DND-41 (cell line): ENCODE results near the gene IQGAP2.

Experiments
- ATAC-seq: fragments of 200-7000 bp; cut with Tn5 transposase; 3 replicates; pipeline ENCODE4 v1.9.1; 2021; ENCODE audit warnings: low read depth; ENCODE audit not compliant: insufficient read depth
- DNase-seq: peaks from one replicate; pipeline ENCODE4 v3.0.0-alpha.2; 2020
- H2AFZ ChIP-seq: 2 replicates; pipeline ENCODE4 v1.6.0; 2012; ENCODE audit warnings: low read depth, low read length
- H3K27ac ChIP-seq: 2 replicates; pipeline ENCODE4 v1.5.1; 2012; ENCODE audit warnings: low read length, inconsistent platforms
- H3K27me3 ChIP-seq: fragments of 200-600 bp; sonication (generic); 2 replicates; pipeline ENCODE4 v1.6.0; 2012; ENCODE audit warnings: low read length, mild to moderate bottlenecking, inconsistent platforms; ENCODE audit not compliant: insufficient read depth, poor library complexity
- H3K36me3 ChIP-seq: 2 replicates; pipeline ENCODE4 v1.5.1; 2012; ENCODE audit warnings: low read length, inconsistent platforms; ENCODE audit not compliant: insufficient read depth
- H3K4me1 ChIP-seq: 2 replicates; pipeline ENCODE4 v1.5.1; 2012; ENCODE audit warnings: mild to moderate bottlenecking, low read length; ENCODE audit not compliant: insufficient read depth
- H3K4me2 ChIP-seq: 2 replicates; pipeline ENCODE4 v1.6.0; 2012; ENCODE audit warnings: mild to moderate bottlenecking, moderate library complexity, low read length, inconsistent platforms; ENCODE audit not compliant: insufficient read depth
- H3K4me3 ChIP-seq, 2 experiments: fragments of 200-600 bp in 1 of 2; shearing (Covaris generic) in 1 of 2; 2 replicates each; pipeline ENCODE4 v1.5.1; 2012 to 2016; ENCODE audit warnings: inconsistent platforms in 2 of 2, low read length in 2 of 2, mild to moderate bottlenecking in 2 of 2, low read depth in 1 of 2, moderate library complexity in 1 of 2
- H3K79me2 ChIP-seq: 2 replicates; pipeline ENCODE4 v1.6.0; 2012; ENCODE audit warnings: low read length, inconsistent platforms; ENCODE audit not compliant: insufficient read depth
- H3K9ac ChIP-seq: 2 replicates; pipeline ENCODE4 v1.6.0; 2012; ENCODE audit warnings: low read depth, mild to moderate bottlenecking, inconsistent platforms, low read length, moderate library complexity
- H3K9me3 ChIP-seq: 2 replicates; pipeline ENCODE4 v1.5.1; 2012; ENCODE audit warnings: low read length, moderate library complexity, mild to moderate bottlenecking, inconsistent platforms; ENCODE audit not compliant: insufficient read depth, severe bottlenecking
- H4K20me1 ChIP-seq: 2 replicates; pipeline ENCODE4 v1.6.0; 2012; ENCODE audit warnings: low read length; ENCODE audit not compliant: insufficient read depth
- EZH2 ChIP-seq: IDR thresholded peaks from 3 replicates; pipeline ENCODE4 v1.6.1; 2012; ENCODE audit warnings: borderline replicate concordance, low read depth, mild to moderate bottlenecking, moderate library complexity, low read length, inconsistent platforms; ENCODE audit not compliant: severe bottlenecking
- TF ChIP-seq, protein P1 (sequence below): IDR thresholded peaks from 2 replicates; pipeline ENCODE4 v1.5.1; 2012; ENCODE audit warnings: borderline replicate concordance, low read length, moderate library complexity, mild to moderate bottlenecking; ENCODE audit not compliant: poor library complexity, severe bottlenecking; ENCODE audit errors: extremely low read depth

IQGAP2 gene

DNA sequence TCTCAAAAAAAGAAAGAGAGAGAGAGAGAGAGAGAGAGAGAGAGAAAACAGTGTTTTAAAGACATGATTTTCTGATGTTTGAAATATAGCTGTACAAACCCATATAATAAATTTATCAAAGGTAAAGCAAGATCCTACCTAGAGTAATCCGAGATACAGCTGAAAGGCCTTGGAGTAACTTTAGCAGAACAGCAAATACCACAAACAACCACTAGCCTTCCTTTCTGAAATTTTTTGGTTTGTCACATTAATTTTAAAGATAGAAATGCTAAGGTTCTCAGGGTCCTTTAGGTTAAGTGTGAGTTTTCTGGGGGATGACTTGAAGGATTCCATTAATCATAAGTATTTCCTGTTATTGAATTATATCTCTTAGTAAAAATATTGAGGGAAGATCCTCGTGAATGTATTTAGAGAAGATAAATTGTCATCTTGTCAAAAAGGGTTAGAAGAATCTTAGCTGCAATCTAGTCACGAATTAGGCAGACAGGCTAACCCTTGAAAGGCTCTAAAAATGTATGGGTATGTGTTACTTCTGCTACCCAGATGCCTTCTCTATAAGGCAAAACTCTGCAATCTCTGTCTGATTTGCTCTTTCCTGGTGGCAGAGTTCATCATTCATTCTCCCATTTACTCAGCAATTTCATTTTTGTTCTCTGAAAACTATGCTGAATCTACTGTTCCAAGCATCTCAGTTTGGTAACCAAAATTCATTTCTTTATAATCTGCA lies 192.8 kb downstream of the IQGAP2 start:
- Histone ChIP-seq H3K4me3 (no peak overlapping the region), H2AFZ (no peak overlapping the region), H3K4me2 (no peak overlapping the region), H3K9me3 (no peaks in the 10 kb centered on the region), H4K20me1 (no peaks in the 10 kb centered on the region), H3K27ac (no peak overlapping the region), H3K9ac (no peak overlapping the region), H3K36me3 (no peaks in the 10 kb centered on the region), H3K27me3 (no peaks in the 10 kb centered on the region), H3K79me2 (no peaks in the 10 kb centered on the region), H3K4me1 (no peaks in the 10 kb centered on the region)
- ATAC-seq (no peak), DNase-seq (no peak)
- no peak for TF ChIP-seq EZH2

DNA sequence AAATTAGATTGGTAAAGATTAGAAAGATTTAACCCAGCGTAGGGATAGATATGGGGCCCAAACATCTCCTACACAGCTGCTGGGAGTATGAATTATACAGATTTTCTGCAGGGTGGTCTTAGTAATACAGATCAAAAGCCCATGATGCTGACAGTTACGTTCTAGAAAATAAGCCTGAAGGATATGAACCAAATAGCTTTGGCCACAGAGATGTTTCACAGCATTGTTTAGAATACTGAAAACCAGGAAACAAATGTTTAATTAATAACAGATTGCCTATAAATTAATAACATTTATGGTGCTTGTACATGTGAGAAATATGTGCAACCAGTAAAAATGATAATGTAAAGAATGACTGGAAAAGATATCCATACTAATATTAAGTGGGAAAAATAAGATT lies 195.4 kb downstream of the IQGAP2 start:
- Histone ChIP-seq H4K20me1 (no peaks in the 10 kb centered on the region), H3K27ac (no peak overlapping the region), H3K79me2 (no peaks in the 10 kb centered on the region), H3K27me3 (no peaks in the 10 kb centered on the region), H2AFZ (no peak overlapping the region), H3K9me3 (no peaks in the 10 kb centered on the region), H3K4me3 (no peak overlapping the region), H3K9ac (no peak overlapping the region), H3K4me2 (no peak overlapping the region), H3K4me1 (no peaks in the 10 kb centered on the region), H3K36me3 (no peaks in the 10 kb centered on the region)
- no peak for DNase-seq
- TF ChIP-seq EZH2: no peak
- TF ChIP-seq, protein P1, sequence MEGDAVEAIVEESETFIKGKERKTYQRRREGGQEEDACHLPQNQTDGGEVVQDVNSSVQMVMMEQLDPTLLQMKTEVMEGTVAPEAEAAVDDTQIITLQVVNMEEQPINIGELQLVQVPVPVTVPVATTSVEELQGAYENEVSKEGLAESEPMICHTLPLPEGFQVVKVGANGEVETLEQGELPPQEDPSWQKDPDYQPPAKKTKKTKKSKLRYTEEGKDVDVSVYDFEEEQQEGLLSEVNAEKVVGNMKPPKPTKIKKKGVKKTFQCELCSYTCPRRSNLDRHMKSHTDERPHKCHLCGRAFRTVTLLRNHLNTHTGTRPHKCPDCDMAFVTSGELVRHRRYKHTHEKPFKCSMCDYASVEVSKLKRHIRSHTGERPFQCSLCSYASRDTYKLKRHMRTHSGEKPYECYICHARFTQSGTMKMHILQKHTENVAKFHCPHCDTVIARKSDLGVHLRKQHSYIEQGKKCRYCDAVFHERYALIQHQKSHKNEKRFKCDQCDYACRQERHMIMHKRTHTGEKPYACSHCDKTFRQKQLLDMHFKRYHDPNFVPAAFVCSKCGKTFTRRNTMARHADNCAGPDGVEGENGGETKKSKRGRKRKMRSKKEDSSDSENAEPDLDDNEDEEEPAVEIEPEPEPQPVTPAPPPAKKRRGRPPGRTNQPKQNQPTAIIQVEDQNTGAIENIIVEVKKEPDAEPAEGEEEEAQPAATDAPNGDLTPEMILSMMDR: no peak
- ATAC-seq: no peak

DNA sequence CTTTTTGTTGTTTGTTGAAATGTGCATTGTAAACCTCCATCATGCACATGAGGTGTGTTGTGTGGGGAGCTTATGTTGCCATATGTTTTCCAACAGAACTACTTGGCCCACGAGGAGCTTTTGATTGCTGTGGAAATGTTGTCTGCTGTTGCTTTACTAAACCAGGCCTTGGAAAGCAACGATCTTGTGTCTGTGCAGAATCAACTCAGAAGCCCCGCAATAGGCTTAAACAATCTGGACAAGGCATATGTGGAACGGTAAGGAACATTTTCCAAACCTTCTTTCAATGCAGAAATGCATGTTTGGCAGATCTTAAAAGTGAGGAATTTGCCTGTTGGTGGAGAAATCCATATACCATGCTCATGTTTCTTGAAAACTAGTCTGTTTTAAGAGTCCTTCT lies 197.6 kb downstream of the IQGAP2 start:
- no peaks in the 10 kb centered on the region for H3K27me3 ChIP-seq
- H3K79me2 ChIP-seq: no peaks in the 10 kb centered on the region
- H2AFZ ChIP-seq: no peak overlapping the region
- no peaks in the 10 kb centered on the region for H3K36me3 ChIP-seq
- no peak for ATAC-seq
- H3K9ac ChIP-seq: no peak overlapping the region
- H3K4me2 ChIP-seq: no peak overlapping the region
- H3K27ac ChIP-seq: no peak overlapping the region
- no peak for TF ChIP-seq EZH2
- TF ChIP-seq, protein P1: no peak
- no peaks in the 10 kb centered on the region for H3K9me3 ChIP-seq
- H4K20me1 ChIP-seq: no peaks in the 10 kb centered on the region
- DNase-seq: no peak
- no peak overlapping the region for H3K4me3 ChIP-seq
- H3K4me1 ChIP-seq: no peaks in the 10 kb centered on the region

DNA sequence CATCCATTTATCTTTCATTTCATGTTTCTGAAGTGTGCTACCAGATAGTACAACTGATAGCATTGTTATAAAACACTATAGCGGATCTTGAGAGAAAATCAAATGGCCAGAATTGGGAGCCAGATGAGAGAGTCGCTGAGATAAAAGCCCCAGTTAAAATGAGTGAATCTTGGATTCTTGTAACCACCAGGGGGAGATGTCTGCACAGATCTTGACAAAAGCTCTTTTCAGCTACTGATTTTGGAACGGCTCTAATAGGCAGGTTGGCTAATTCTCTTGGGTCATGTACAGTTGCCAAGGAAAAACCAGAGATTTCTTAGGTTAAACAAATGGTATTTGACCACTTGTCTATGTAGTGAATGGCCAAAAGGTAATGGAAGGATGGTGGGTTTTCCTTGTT lies 198.4 kb downstream of the IQGAP2 start:
- H3K27ac ChIP-seq: no peak overlapping the region
- TF ChIP-seq, protein P1: peak; percentile 65
- no peak for TF ChIP-seq EZH2
- DNase-seq: peak; percentile 15
- H3K9ac ChIP-seq: no peak overlapping the region
- H3K27me3 ChIP-seq: no peaks in the 10 kb centered on the region
- no peak overlapping the region for H3K4me2 ChIP-seq
- H3K4me3 ChIP-seq: no peak overlapping the region
- ATAC-seq: peak; percentile 56; the same call in 2 of the 3 replicates
- no peaks in the 10 kb centered on the region for H3K4me1 ChIP-seq
- no peaks in the 10 kb centered on the region for H3K79me2 ChIP-seq
- no peaks in the 10 kb centered on the region for H4K20me1 ChIP-seq
- H2AFZ ChIP-seq: no peak overlapping the region
- no peaks in the 10 kb centered on the region for H3K9me3 ChIP-seq
- no peaks in the 10 kb centered on the region for H3K36me3 ChIP-seq
